Measurements from ENCODE around the gene RAD51B.

- TF ChIP-seq CTCF (IDR thresholded peaks at IDR 0.05) (no peak), POLR2A (IDR thresholded peaks at IDR 0.05) (no peak)
Observed at GRCh38 chr14:68195126-68195525, 375.5 kb downstream of the RAD51B start.

All from thyroid gland (tissue), 4 donors.